WTC11 (cell line): Measurements from ENCODE around the gene CFAP68. TPM values are rescaled to one million over a fixed set of nuclear protein-coding genes. Genes with fewer than 3 reads are reported as not detected.
"Not testable (repeated sequence)": the region's sequence is repeated elsewhere in the genome, so short reads cannot be mapped to it uniquely, and the experiment has no call there.

Experiments used
- ATAC-seq: fragments of 200-7000 bp; cut with Tn5 transposase; 2 replicates; pipeline ENCODE4 v1.10.0; 2021; ENCODE audit warnings: mild to moderate bottlenecking, moderate library complexity
- CTCF ChIA-PET: fragments of 300-600 bp; sonication (Branson Sonifier 250); formaldehyde crosslinking; loops from one replicate; lab custom pipeline; 2021; ENCODE audit warnings: antibody characterized with exemption; lab: Charles Lee
- POLR2A ChIA-PET: fragments of 350-600 bp; sonication (Branson Sonifier 250); formaldehyde crosslinking; loops from one replicate; lab custom pipeline; 2021; ENCODE audit warnings: antibody characterized with exemption; lab: Charles Lee
- DNase-seq: peaks from one replicate; pipeline ENCODE4 v3.0.0; 2021; ENCODE audit warnings: low spot score
- H3K27ac Mint-ChIP-seq: 2 replicates; pipeline ENCODE4 v1.8.0; 2021; ENCODE audit warnings: mixed read lengths
- H3K27me3 Mint-ChIP-seq: 2 replicates; pipeline ENCODE4 v1.8.0; 2021; ENCODE audit warnings: low read depth, mild to moderate bottlenecking, moderate library complexity, mixed read lengths
- H3K36me3 Mint-ChIP-seq: 2 replicates; pipeline ENCODE4 v1.8.0; 2021; ENCODE audit warnings: mixed read lengths
- H3K4me1 Mint-ChIP-seq: 2 replicates; pipeline ENCODE4 v1.8.0; 2022; ENCODE audit warnings: mixed read lengths
- H3K4me3 Mint-ChIP-seq: 2 replicates; pipeline ENCODE4 v1.8.0; 2021; ENCODE audit warnings: mild to moderate bottlenecking, moderate library complexity, mixed read lengths
- H3K9me3 Mint-ChIP-seq: 2 replicates; pipeline ENCODE4 v1.8.0; 2021; ENCODE audit warnings: mixed read lengths
- AR ChIP-seq: fragments of 250-450 bp; sonication (Bioruptor Pico); IDR thresholded peaks from 2 replicates; pipeline ENCODE4 v1.9.0; 2021; ENCODE audit warnings: mild to moderate bottlenecking
- ATF6 ChIP-seq: sonication (generic); formaldehyde crosslinking; IDR thresholded peaks from 2 replicates; pipeline ENCODE4 v1.8.1; 2023; ENCODE audit warnings: mild to moderate bottlenecking, missing genetic modification reagents
- CREM ChIP-seq: sonication (generic); formaldehyde crosslinking; IDR thresholded peaks from 2 replicates; pipeline ENCODE4 v1.8.1; 2022; ENCODE audit warnings: mild to moderate bottlenecking, missing genetic modification reagents, moderate library complexity
- E2F5 ChIP-seq: sonication (generic); formaldehyde crosslinking; IDR thresholded peaks from 2 replicates; pipeline ENCODE4 v1.8.1; 2022; ENCODE audit warnings: mild to moderate bottlenecking, moderate library complexity, missing genetic modification reagents
- ELF4 ChIP-seq: sonication (generic); formaldehyde crosslinking; IDR thresholded peaks from 2 replicates; pipeline ENCODE4 v1.8.1; 2022; ENCODE audit warnings: low read depth, mild to moderate bottlenecking, moderate library complexity, missing genetic modification reagents
- ETV6 ChIP-seq: sonication (generic); formaldehyde crosslinking; IDR thresholded peaks from 2 replicates; pipeline ENCODE4 v1.8.1; 2022; ENCODE audit warnings: mild to moderate bottlenecking, missing genetic modification reagents
- FOXK1 ChIP-seq: sonication (generic); formaldehyde crosslinking; IDR thresholded peaks from 2 replicates; pipeline ENCODE4 v1.8.0; 2022; ENCODE audit warnings: mild to moderate bottlenecking, moderate library complexity, missing genetic modification reagents
- GABPB1 ChIP-seq: sonication (generic); formaldehyde crosslinking; IDR thresholded peaks from 2 replicates; pipeline ENCODE4 v1.8.1; 2023; ENCODE audit warnings: mild to moderate bottlenecking, missing genetic modification reagents
- HMGXB4 ChIP-seq: sonication (generic); formaldehyde crosslinking; IDR thresholded peaks from 2 replicates; pipeline ENCODE4 v1.8.1; 2023; ENCODE audit warnings: mild to moderate bottlenecking, moderate library complexity, missing genetic modification reagents
- JUN ChIP-seq: sonication (generic); formaldehyde crosslinking; IDR thresholded peaks from 2 replicates; pipeline ENCODE4 v1.8.0; 2023; ENCODE audit warnings: mild to moderate bottlenecking, missing genetic modification reagents
- NFYB ChIP-seq: sonication (generic); formaldehyde crosslinking; conservative IDR thresholded peaks from 2 replicates; pipeline ENCODE4 v1.8.0; 2022; ENCODE audit warnings: low read depth, missing genetic modification reagents
- NR1H2 ChIP-seq: sonication (generic); formaldehyde crosslinking; IDR thresholded peaks from 2 replicates; pipeline ENCODE4 v1.9.0; 2021; ENCODE audit warnings: mild to moderate bottlenecking, moderate library complexity, missing genetic modification reagents
- NR3C1 ChIP-seq: sonication (generic); formaldehyde crosslinking; conservative IDR thresholded peaks from 2 replicates; pipeline ENCODE4 v1.8.1; 2023; ENCODE audit warnings: low read depth, mild to moderate bottlenecking, missing genetic modification reagents
- PRRX2 ChIP-seq: fragments of 250-450 bp; sonication (Bioruptor Pico); IDR thresholded peaks from 2 replicates; pipeline ENCODE4 v1.8.0; 2021; ENCODE audit warnings: mild to moderate bottlenecking
- SMAD3 ChIP-seq: sonication (generic); formaldehyde crosslinking; IDR thresholded peaks from 2 replicates; pipeline ENCODE4 v1.8.0; 2022; ENCODE audit warnings: missing genetic modification reagents, mild to moderate bottlenecking, borderline replicate concordance
- ZBTB43 ChIP-seq: sonication (generic); formaldehyde crosslinking; IDR thresholded peaks from 2 replicates; pipeline ENCODE4 v1.8.1; 2023; ENCODE audit warnings: mild to moderate bottlenecking, missing genetic modification reagents
- ZNF263 ChIP-seq: sonication (generic); formaldehyde crosslinking; IDR thresholded peaks from 2 replicates; pipeline ENCODE4 v1.8.1; 2022; ENCODE audit warnings: low read depth, mild to moderate bottlenecking, moderate library complexity, missing genetic modification reagents
- total RNA-seq: library from RNA; stranded (reverse); gene quantifications from 3 replicates; pipeline ENCODE4 v1.2.3, GENCODE V29; 2021

CFAP68 gene
- total RNA-seq, 1 experiment from 2014 or later, result 18.7 TPM

GRCh38 chr11:111932611-111932950 lies 53.2 kb downstream of the CFAP68 start (continued):
- TF ChIP-seq E2F5 (no peak), ATF6 (no peak), CREM (CRISPR knock-in tag) (no peak), SMAD3 (CRISPR knock-in tag) (no peak), AR (CRISPR knock-in tag) (no peak), ETV6 (CRISPR knock-in tag) (no peak), NR3C1 (no peak), ZNF263 (CRISPR knock-in tag) (no peak), PRRX2 (no peak)
- TF ChIP-seq, all 79 proteins: peak for 0

- POLR2A ChIA-PET, ATAC-seq, H3K4me3 Mint-ChIP-seq, H3K27ac Mint-ChIP-seq, H3K9me3 Mint-ChIP-seq, H3K27me3 Mint-ChIP-seq, DNase-seq, H3K36me3 Mint-ChIP-seq: not testable (repeated sequence)
- CTCF ChIA-PET, result interaction anchor here (0.6 to 7.9 kb wide), 3 partner anchors 14 to 49 kb away, joined by 3 to 121 read pairs (median 3); no protein-coding TSS in a partner anchor
- H3K4me1 Mint-ChIP-seq, result peaks cover 25% of the 10 kb centered on the region
These were observed 53.8 kb downstream of the CFAP68 start for GRCh38 chr11:111933176-111933575.

- peaks cover 32% of the 10 kb centered on the region for H3K4me1 Mint-ChIP-seq
- no peak for DNase-seq
- POLR2A ChIA-PET, result interaction anchor here (0.7 to 0.9 kb wide), 2 partner anchors 44 to 762 kb away, joined by 3 to 6 read pairs; no protein-coding TSS in a partner anchor
These were observed 54.5 kb downstream of the CFAP68 start for GRCh38 chr11:111933872-111934271.

GRCh38 chr11:111934306-111934705 lies 55.0 kb downstream of the CFAP68 start:
- no peak for DNase-seq
- ATAC-seq, result no peak
- no peak overlapping the region for H3K4me3 Mint-ChIP-seq
- no peaks in the 10 kb centered on the region; the same call in 1 of the 2 replicates for H3K27me3 Mint-ChIP-seq
- ChIA-PET POLR2A (interaction anchor here (0.7 to 0.9 kb wide), 2 partner anchors 43 to 762 kb away, joined by 3 to 6 read pairs; no protein-coding TSS in a partner anchor), CTCF (interaction anchor here (0.8 to 7.9 kb wide), 5 partner anchors 8 to 48 kb away, joined by 3 to 121 read pairs (median 6); no protein-coding TSS in a partner anchor)
- no peaks in the 10 kb centered on the region for H3K9me3 Mint-ChIP-seq
- no peak overlapping the region for H3K27ac Mint-ChIP-seq
- peaks cover 36% of the 10 kb centered on the region for H3K4me1 Mint-ChIP-seq
- H3K36me3 Mint-ChIP-seq, result no peaks in the 10 kb centered on the region
- TF ChIP-seq FOXK1 (CRISPR knock-in tag) (no peak), ZBTB43 (CRISPR knock-in tag) (no peak), NR1H2 (no peak), GABPB1 (CRISPR knock-in tag) (no peak), HMGXB4 (CRISPR knock-in tag) (no peak), ELF4 (no peak), NFYB (CRISPR knock-in tag) (no peak), JUN (CRISPR knock-in tag) (no peak)

More at GRCh38 chr11:111933872-111934271, 54.5 kb downstream of the CFAP68 start:
- ATAC-seq, result no peak
- H3K4me3 Mint-ChIP-seq, result no peak overlapping the region
- no peak overlapping the region for H3K27ac Mint-ChIP-seq
- H3K36me3 Mint-ChIP-seq, result no peaks in the 10 kb centered on the region
- no peaks in the 10 kb centered on the region; the same call in 1 of the 2 replicates for H3K27me3 Mint-ChIP-seq
- CTCF ChIA-PET, result interaction anchor here (0.8 to 7.9 kb wide), 5 partner anchors 13 to 48 kb away, joined by 3 to 121 read pairs (median 5); no protein-coding TSS in a partner anchor
- no peak for TF ChIP-seq ZBTB43 (CRISPR knock-in tag)
- 0 out of 2 replicates have a peak, but pooled peaks have one; percentile 14 for TF ChIP-seq GABPB1 (CRISPR knock-in tag)
- H3K9me3 Mint-ChIP-seq, result no peaks in the 10 kb centered on the region
